Activated effector memory CD4-positive, alpha-beta T cell treated with Interleukin-2 at 50 U/mL for 16 hours (primary cell): ENCODE measurements around the gene ACTN1.

ENCODE experiments used
- DNase-seq: peaks from one replicate; pipeline ENCODE4 v3.0.0-alpha.2; 2020

ACTN1 gene

GRCh38 chr14:68949601-68949965, 29.5 kb downstream of the ACTN1 start:
- DNase-seq: no peak

GRCh38 chr14:68948686-68949600, 30.2 kb downstream of the ACTN1 start:
- no peak for DNase-seq

GRCh38 chr14:68947802-68948201, 31.3 kb downstream of the ACTN1 start:
- no peak for DNase-seq

GRCh38 chr14:68946489-68946822, 32.6 kb downstream of the ACTN1 start:
- no peak for DNase-seq

- no peak for DNase-seq
Observed at GRCh38 chr14:68945585-68946488, 33.3 kb downstream of the ACTN1 start.

GRCh38 chr14:68945190-68945584, 33.9 kb downstream of the ACTN1 start:
- DNase-seq: no peak

GRCh38 chr14:68944162-68944561, 34.9 kb downstream of the ACTN1 start:
- DNase-seq: no peak

- DNase-seq: no peak
Observed at GRCh38 chr14:68943107-68943506, 36.0 kb downstream of the ACTN1 start.

- DNase-seq: no peak
Observed at GRCh38 chr14:68942296-68943035, 36.6 kb downstream of the ACTN1 start.

- DNase-seq: no peak
Observed at GRCh38 chr14:68941820-68942219, 37.3 kb downstream of the ACTN1 start.

- DNase-seq: no peak
Observed at GRCh38 chr14:68940614-68941185, 38.4 kb downstream of the ACTN1 start.

- no peak for DNase-seq
Observed at GRCh38 chr14:68939893-68940613, 39.0 kb downstream of the ACTN1 start.

- no peak for DNase-seq
Observed at GRCh38 chr14:68939181-68939892, 39.8 kb downstream of the ACTN1 start.

- DNase-seq: no peak
Observed at GRCh38 chr14:68938271-68939150, 40.6 kb downstream of the ACTN1 start.

- no peak for DNase-seq
Observed at GRCh38 chr14:68937471-68938270, 41.4 kb downstream of the ACTN1 start.

- DNase-seq: no peak
Observed at GRCh38 chr14:68936980-68937379, 42.1 kb downstream of the ACTN1 start.

- no peak for DNase-seq
Observed at GRCh38 chr14:68936476-68936875, 42.6 kb downstream of the ACTN1 start.

GRCh38 chr14:68935761-68936214, 43.3 kb downstream of the ACTN1 start:
- no peak for DNase-seq

GRCh38 chr14:68934066-68934465, 45.0 kb downstream of the ACTN1 start:
- no peak for DNase-seq
